H1 (cell line): Measurements from ENCODE around the gene NPC1L1. TPM values are rescaled to one million over a fixed set of nuclear protein-coding genes. Genes with fewer than 3 reads are reported as not detected.

Source experiments
- CTCF ChIA-PET: fragments of 300-600 bp; sonication (Branson Sonifier 250); formaldehyde crosslinking; loops from one replicate; lab custom pipeline; 2021; ENCODE audit not compliant: partially characterized antibody; lab: Charles Lee
- POLR2A ChIA-PET: fragments of 300-600 bp; sonication (Branson Sonifier 250); formaldehyde crosslinking; loops from one replicate; lab custom pipeline; 2021; ENCODE audit warnings: inconsistent platforms; ENCODE audit not compliant: partially characterized antibody; lab: Charles Lee
- DNase-seq, 2 experiments: peaks; one replicate each; pipeline versions ENCODE4 v3.0.0 to v3.0.0-alpha.2; 2010 to 2022; ENCODE audit warnings: low spot score in 2 of 2, low read depth in 1 of 2, mixed read lengths in 1 of 2
- FAIRE-seq: peaks from 2 replicates; lab custom pipeline; 2011; peaks lifted over from hg19 to GRCh38; lab: Jason Lieb, UNC
- H2AFZ ChIP-seq: 2 replicates; pipeline ENCODE4 v1.8.1; 2012; ENCODE audit warnings: low read length, inconsistent platforms
- H2AK5ac ChIP-seq: 2 replicates; pipeline ENCODE4 v1.6.1; 2013; ENCODE audit warnings: low read depth, low read length
- H2BK120ac ChIP-seq: replicated peaks from 2 replicates; pipeline ENCODE3; 2013; ENCODE audit warnings: low read depth, low read length, inconsistent platforms
- H2BK12ac ChIP-seq: 2 replicates; pipeline ENCODE4 v1.6.1; 2013; ENCODE audit warnings: low read depth, low read length
- H2BK15ac ChIP-seq: 2 replicates; pipeline ENCODE4 v1.6.1; 2013; ENCODE audit warnings: low read length
- H2BK20ac ChIP-seq: 2 replicates; pipeline ENCODE4 v1.6.1; 2013; ENCODE audit warnings: low read length
- H2BK5ac ChIP-seq: 2 replicates; pipeline ENCODE4 v1.6.1; 2013; ENCODE audit warnings: low read depth, low read length
- H3K14ac ChIP-seq: 2 replicates; pipeline ENCODE4 v1.6.1; 2013; ENCODE audit warnings: inconsistent platforms; ENCODE audit not compliant: insufficient read length
- H3K18ac ChIP-seq: 2 replicates; pipeline ENCODE4 v1.6.1; 2013; ENCODE audit warnings: low read length; ENCODE audit errors: extremely low read depth
- H3K23ac ChIP-seq: 2 replicates; pipeline ENCODE4 v1.6.1; 2013; ENCODE audit warnings: inconsistent platforms; ENCODE audit not compliant: insufficient read length
- H3K23me2 ChIP-seq: 2 replicates; pipeline ENCODE4 v1.6.1; 2013; ENCODE audit warnings: low read depth, low read length
- H3K27ac ChIP-seq: 2 replicates; pipeline ENCODE4 v1.6.1; 2011; ENCODE audit warnings: low read depth, low read length, inconsistent platforms
- H3K27me3 ChIP-seq, 4 experiments: replicated peaks in 1 of 4; 1 replicate in 1 of 4; 2 replicates in 3 of 4; pipeline versions ENCODE4 v1.6.1 to v1.8.1; 2011 to 2013; ENCODE audit warnings: low read length in 3 of 4, mild to moderate bottlenecking in 3 of 4, inconsistent platforms in 2 of 4, mixed read lengths in 2 of 4, moderate library complexity in 1 of 4; ENCODE audit not compliant: control insufficient read depth in 3 of 4, insufficient read depth in 3 of 4; ENCODE audit errors: extremely low read depth in 1 of 4
- H3K36me3 ChIP-seq, 4 experiments: 2 replicates each; pipeline versions ENCODE4 v1.6.1 to v1.8.1; 2011 to 2013; ENCODE audit warnings: mild to moderate bottlenecking in 4 of 4, low read length in 3 of 4, moderate library complexity in 2 of 4, control low read depth in 1 of 4, inconsistent platforms in 1 of 4; ENCODE audit not compliant: insufficient read depth in 4 of 4, control insufficient read depth in 2 of 4
- H3K4ac ChIP-seq: replicated peaks from 2 replicates; pipeline ENCODE3; 2013; ENCODE audit warnings: low read length, low read depth, mixed read lengths, inconsistent platforms; ENCODE audit not compliant: insufficient read length
- H3K4me1 ChIP-seq, 4 experiments: replicated peaks in 1 of 4; 1 replicate in 1 of 4; 2 replicates in 3 of 4; pipeline versions ENCODE4 v1.6.1 to v1.8.1; 2011 to 2013; ENCODE audit warnings: low read length in 3 of 4, inconsistent platforms in 2 of 4, mixed read lengths in 1 of 4; ENCODE audit not compliant: insufficient read depth in 4 of 4, control insufficient read depth in 3 of 4
- H3K4me2 ChIP-seq, 2 experiments: 2 replicates each; pipeline versions ENCODE4 v1.6.1 to v1.8.1; 2011 to 2013; ENCODE audit warnings: low read depth in 2 of 2, low read length in 2 of 2, control low read depth in 1 of 2, inconsistent platforms in 1 of 2, mild to moderate bottlenecking in 1 of 2; ENCODE audit not compliant: insufficient read depth in 1 of 2
- H3K4me3 ChIP-seq, 4 experiments: fragments of 200-600, 300-600 bp in 1 of 4; sonication (generic), shearing (Covaris generic), sonication (Bioruptor Twin) in 1 of 4; 2 replicates each; pipeline versions ENCODE4 v1.5.1 to v1.8.1; 2011 to 2016; ENCODE audit warnings: low read length in 4 of 4, low read depth in 3 of 4, control low read depth in 2 of 4, inconsistent platforms in 2 of 4, mild to moderate bottlenecking in 2 of 4, mixed read lengths in 1 of 4, moderate library complexity in 1 of 4; ENCODE audit not compliant: insufficient read depth in 2 of 4; ENCODE audit errors: extremely low read depth in 1 of 4
- H3K56ac ChIP-seq: replicated peaks from 2 replicates; pipeline ENCODE3; 2013; ENCODE audit warnings: low read depth, mild to moderate bottlenecking, mixed read lengths, low read length, inconsistent platforms; ENCODE audit not compliant: insufficient read length
- H3K79me1 ChIP-seq: 2 replicates; pipeline ENCODE4 v1.6.1; 2013; ENCODE audit warnings: low read depth, low read length, control low read depth
- H3K79me2 ChIP-seq, 2 experiments: 2 replicates each; pipeline versions ENCODE4 v1.6.1 to v1.8.1; 2012 to 2013; ENCODE audit warnings: low read length in 2 of 2, mild to moderate bottlenecking in 2 of 2, inconsistent platforms in 1 of 2; ENCODE audit not compliant: insufficient read depth in 2 of 2, control insufficient read depth in 1 of 2
- H3K9ac ChIP-seq, 4 experiments: replicated peaks in 1 of 4; 1 replicate in 1 of 4; 2 replicates in 3 of 4; pipeline versions ENCODE4 v1.6.1 to v1.8.1; 2011 to 2013; ENCODE audit warnings: low read depth in 3 of 4, low read length in 3 of 4, control low read depth in 2 of 4, mild to moderate bottlenecking in 2 of 4, moderate library complexity in 2 of 4, inconsistent platforms in 1 of 4; ENCODE audit errors: extremely low read depth in 1 of 4
- H3K9me3 ChIP-seq, 2 experiments: 2 replicates each; pipeline versions ENCODE4 v1.6.1 to v1.8.1; 2012 to 2013; ENCODE audit warnings: mild to moderate bottlenecking in 2 of 2, moderate library complexity in 2 of 2, control low read depth in 1 of 2, inconsistent platforms in 1 of 2, low read depth in 1 of 2, low read length in 1 of 2, mixed read lengths in 1 of 2; ENCODE audit not compliant: insufficient read depth in 2 of 2
- H4K20me1 ChIP-seq, 2 experiments: replicated peaks in 1 of 2; 2 replicates each; pipeline versions ENCODE3 to v1.8.1; 2011 to 2013; ENCODE audit warnings: inconsistent platforms in 2 of 2, low read length in 2 of 2, mild to moderate bottlenecking in 1 of 2; ENCODE audit not compliant: insufficient read depth in 2 of 2, control insufficient read depth in 1 of 2
- H4K5ac ChIP-seq: 2 replicates; pipeline ENCODE4 v1.6.1; 2013; ENCODE audit warnings: low read length, low read depth, mixed read lengths, inconsistent platforms; ENCODE audit not compliant: insufficient read length
- H4K8ac ChIP-seq: 2 replicates; pipeline ENCODE4 v1.8.0; 2013; ENCODE audit warnings: mild to moderate bottlenecking, moderate library complexity, low read length, inconsistent platforms; ENCODE audit not compliant: insufficient read depth; ENCODE audit errors: extremely low read depth
- H4K91ac ChIP-seq: replicated peaks from 2 replicates; pipeline ENCODE3; 2013; ENCODE audit warnings: low read length, mixed read lengths, inconsistent platforms; ENCODE audit not compliant: insufficient read length
- CBX5 ChIP-seq: fragments of 300-800, 300-1000 bp; sonication (generic); IDR thresholded peaks from 2 replicates; pipeline ENCODE4 v1.7.1; 2016; ENCODE audit warnings: antibody characterized with exemption, low read length, low read depth
- CEBPB ChIP-seq: IDR thresholded peaks from 2 replicates; pipeline ENCODE4 v1.6.1; 2012; ENCODE audit warnings: low read depth, low read length
- CHD1 ChIP-seq: IDR thresholded peaks from 2 replicates; pipeline ENCODE4 v1.6.1; 2012; ENCODE audit warnings: low read depth, low read length, improper control_type of control experiment
- CREB1 ChIP-seq: IDR thresholded peaks from 2 replicates; pipeline ENCODE4 v1.6.1; 2012; ENCODE audit warnings: inconsistent platforms
- CTBP2 ChIP-seq: IDR thresholded peaks from 2 replicates; pipeline ENCODE4 v1.7.0; 2011; ENCODE audit warnings: borderline replicate concordance, mild to moderate bottlenecking, moderate library complexity, mixed read lengths, low read length; ENCODE audit not compliant: insufficient read depth, insufficient read length
- HDAC2 ChIP-seq, 2 experiments: fragments of 300-600 bp in 1 of 2; sonication (generic) in 1 of 2; IDR thresholded peaks; 2 replicates each; pipeline ENCODE4 v1.6.1; 2011 to 2012; ENCODE audit warnings: low read depth in 2 of 2, low read length in 2 of 2, mild to moderate bottlenecking in 2 of 2, moderate library complexity in 2 of 2, borderline replicate concordance in 1 of 2, inconsistent platforms in 1 of 2
- HDAC6 ChIP-seq: IDR thresholded peaks from one replicate; pipeline ENCODE4 v1.7.1; 2012; ENCODE audit warnings: low read depth, mild to moderate bottlenecking, inconsistent platforms, low read length, moderate library complexity
- JUN ChIP-seq: IDR thresholded peaks from 2 replicates; pipeline ENCODE4 v1.6.1; 2011; ENCODE audit warnings: low read depth, mild to moderate bottlenecking, improper control_type of control experiment, low read length
- KDM4A ChIP-seq: IDR thresholded peaks from one replicate; pipeline ENCODE4 v1.7.1; 2012; ENCODE audit warnings: low read depth, mild to moderate bottlenecking, moderate library complexity, low read length, inconsistent platforms; ENCODE audit not compliant: severe bottlenecking
- MAX ChIP-seq: IDR thresholded peaks from 2 replicates; pipeline ENCODE4 v1.6.1; 2012; ENCODE audit warnings: inconsistent platforms
- RNF2 ChIP-seq: fragments of 200-900, 300-1000 bp; sonication (generic); IDR thresholded peaks from 2 replicates; pipeline ENCODE4 v1.7.1; 2016; ENCODE audit warnings: borderline replicate concordance, low read depth, mild to moderate bottlenecking, antibody characterized with exemption, low read length; ENCODE audit not compliant: poor library complexity, severe bottlenecking; ENCODE audit errors: missing control alignments
- SP4 ChIP-seq: IDR thresholded peaks from 2 replicates; pipeline ENCODE4 v1.6.1; 2012; ENCODE audit warnings: low read length, inconsistent platforms
- WGBS, 2 experiments: shearing (Covaris generic) in 1 of 2; methylation state at CpG; one replicate each; pipeline versions ENCODE4 v1.1.6 to v1.1.7; 2013 to 2015; ENCODE audit warnings: low lambda C conversion rate in 2 of 2, mixed read lengths in 2 of 2, inconsistent platforms in 1 of 2, low coverage in 1 of 2, missing lambda C conversion rate in 1 of 2; ENCODE audit not compliant: insufficient replicate concordance in 2 of 2, insufficient coverage in 1 of 2, insufficient read length in 1 of 2; ENCODE audit errors: extremely low coverage in 1 of 2, missing lambda C conversion rate in 1 of 2; 5-methylcytosine and 5-hydroxymethylcytosine counted together
- polyA plus RNA-seq, 7 experiments: library from polyadenylated mRNA; depleted of rRNA in 3 of 7; stranded (reverse) in 5 of 7; unstranded in 2 of 7; fragments of >200 nt in 5 of 7; fragments of 200-250 nt in 2 of 7; gene quantifications; 1 replicate in 5 of 7; 2 replicates in 1 of 7; 4 replicates in 1 of 7; pipeline versions ENCODE4 v1.2.1 to v1.2.3, GENCODE V29; 2011 to 2013; ENCODE audit warnings: missing spikeins in 2 of 7, mixed read lengths in 2 of 7
- total RNA-seq: library from RNA; stranded (reverse); fragmentation: NEBNext Ultra II Directional; extraction: Animal tissue kit (Norgen Biotek cat#: 25700); gene quantifications from 2 replicates; pipeline ENCODE4 v1.2.1, GENCODE V29; 2021

The NPC1L1 gene
- total and polyA plus RNA-seq, 2 of the 8 experiments (the other 6 are each of a cell fraction or from before 2014, with no cell fraction given): 0.06 to 0.21 TPM

- no peak overlapping the region for H4K8ac ChIP-seq
- no peaks in the 10 kb centered on the region for H3K36me3 ChIP-seq
- no peak overlapping the region for H3K9ac ChIP-seq
- H2BK12ac ChIP-seq: no peak overlapping the region
- no peak overlapping the region for H3K23ac ChIP-seq
- H3K56ac ChIP-seq: no peak overlapping the region
- no peak overlapping the region for H2AFZ ChIP-seq
- no peak overlapping the region for H3K27ac ChIP-seq
- CTCF ChIA-PET: interaction anchor here (1.0 to 10.0 kb wide), 2 partner anchors 26 to 27 kb away, joined by 4 to 98 read pairs; no protein-coding TSS in a partner anchor
- POLR2A ChIA-PET: interaction anchor here (1.2 to 1.4 kb wide), 2 partner anchors 21 to 23 kb away, joined by 3 to 4 read pairs; no protein-coding TSS in a partner anchor
- no peaks in the 10 kb centered on the region for H3K79me2 ChIP-seq
- no peak overlapping the region for H3K4me3 ChIP-seq
- H3K79me1 ChIP-seq: no peaks in the 10 kb centered on the region
- H2BK120ac ChIP-seq: no peak overlapping the region
- no peak overlapping the region for H2BK15ac ChIP-seq
- FAIRE-seq (no peak), DNase-seq (no peak)
- WGBS, 2 experiments: 92% methylated on average over 17 of the region's 17 CpGs; no CpG with 5 or more reads in 1 of the 2 experiments
- no peak overlapping the region for H3K4ac ChIP-seq
- no peak overlapping the region for H2BK20ac ChIP-seq
- H3K27me3 ChIP-seq: no peaks in the 10 kb centered on the region
- no peaks in the 10 kb centered on the region for H3K4me1 ChIP-seq
- no peaks in the 10 kb centered on the region for H3K9me3 ChIP-seq
- H2BK5ac ChIP-seq: no peak overlapping the region
- no peaks in the 10 kb centered on the region for H4K20me1 ChIP-seq
- H2AK5ac ChIP-seq: no peak overlapping the region
- H4K91ac ChIP-seq: no peak overlapping the region
- no peak overlapping the region for H4K5ac ChIP-seq
- no peak overlapping the region for H3K14ac ChIP-seq
- no peak overlapping the region for H3K4me2 ChIP-seq
- no peaks in the 10 kb centered on the region for H3K23me2 ChIP-seq
- H3K18ac ChIP-seq: no peak overlapping the region
- TF ChIP-seq CREB1: no peak
- no peak for TF ChIP-seq RNF2
- no peak for TF ChIP-seq CHD1
- TF ChIP-seq HDAC6: no peak
- no peak for TF ChIP-seq CBX5
- no peak for TF ChIP-seq HDAC2 (IDR thresholded peaks at IDR 0.05; ENCODE audit: borderline replicate concordance in 1 of 2, low read depth in 2 of 2, low read length in 2 of 2)
- TF ChIP-seq SP4: no peak
- no peak for TF ChIP-seq JUN
- TF ChIP-seq CTBP2: no peak
- TF ChIP-seq MAX: no peak
- TF ChIP-seq KDM4A: no peak
- no peak for TF ChIP-seq CEBPB
Measured at GRCh38 chr7:44538093-44538797, 2.9 kb downstream of the NPC1L1 start.
